ENCODE data around the gene USP43.
"Not testable (repeated sequence)": the region's sequence is repeated elsewhere in the genome, so short reads cannot be mapped to it uniquely, and the experiment has no call there.

Gene USP43

GRCh38 chr17:9644910-9645751, at the start of gene USP43:
USP43 (plus strand) TSS chr17:9645517; CDS start chr17:9645633, 116 bp downstream.
- no peak for DNase-seq (ENCODE audit: low spot score)

- DNase-seq (ENCODE audit: low spot score), result not testable (repeated sequence)
These were observed 47.7 kb upstream of the USP43 start for GRCh38 chr17:9597638-9598037.

GRCh38 chr17:9598661-9599060, 46.7 kb upstream of the USP43 start:
- DNase-seq (ENCODE audit: low spot score), result no peak

GRCh38 chr17:9604583-9604982, 40.7 kb upstream of the USP43 start:
- DNase-seq (ENCODE audit: low spot score), result not testable (repeated sequence)

- no peak for DNase-seq (ENCODE audit: low spot score)
These were observed 38.9 kb upstream of the USP43 start for GRCh38 chr17:9606453-9606852.

- DNase-seq (ENCODE audit: low spot score), result not testable (repeated sequence)
These were observed 38.3 kb upstream of the USP43 start for GRCh38 chr17:9607058-9607457.

- DNase-seq (ENCODE audit: low spot score), result no peak
These were observed 33.8 kb upstream of the USP43 start for GRCh38 chr17:9611557-9611956.

GRCh38 chr17:9612006-9612405, 33.3 kb upstream of the USP43 start:
- DNase-seq (ENCODE audit: low spot score), result no peak

- DNase-seq (ENCODE audit: low spot score), result no peak
These were observed 29.8 kb upstream of the USP43 start for GRCh38 chr17:9615486-9615885.

- no peak for DNase-seq (ENCODE audit: low spot score)
These were observed 22.4 kb upstream of the USP43 start for GRCh38 chr17:9622961-9623360.

GRCh38 chr17:9628509-9628908, 16.8 kb upstream of the USP43 start:
- no peak for DNase-seq (ENCODE audit: low spot score)

GRCh38 chr17:9632741-9633140, 12.6 kb upstream of the USP43 start:
- DNase-seq (ENCODE audit: low spot score), result no peak

GRCh38 chr17:9635340-9635739, 10.0 kb upstream of the USP43 start:
- no peak for DNase-seq (ENCODE audit: low spot score)

- no peak for DNase-seq (ENCODE audit: low spot score)
These were observed 8.8 kb upstream of the USP43 start for GRCh38 chr17:9636501-9636900.

- DNase-seq (ENCODE audit: low spot score), result not testable (repeated sequence)
These were observed 4.9 kb upstream of the USP43 start for GRCh38 chr17:9640388-9640787.

GRCh38 chr17:9643611-9644010, 1.7 kb upstream of the USP43 start:
- DNase-seq (ENCODE audit: low spot score), result no peak

GRCh38 chr17:9645851-9646545, 681 bp downstream of the USP43 start:
- DNase-seq (ENCODE audit: low spot score), result no peak

GRCh38 chr17:9646546-9646885, 1.2 kb downstream of the USP43 start:
- DNase-seq (ENCODE audit: low spot score), result no peak

GRCh38 chr17:9647014-9647413, 1.7 kb downstream of the USP43 start:
- no peak for DNase-seq (ENCODE audit: low spot score)

- DNase-seq (ENCODE audit: low spot score), result no peak
These were observed 3.3 kb downstream of the USP43 start for GRCh38 chr17:9648521-9649110.

- DNase-seq (ENCODE audit: low spot score), result peak; percentile 81
These were observed 13.4 kb downstream of the USP43 start for GRCh38 chr17:9658593-9659211.

- no peak for DNase-seq (ENCODE audit: low spot score)
These were observed 15.7 kb downstream of the USP43 start for GRCh38 chr17:9661027-9661426.

GRCh38 chr17:9663511-9663910, 18.2 kb downstream of the USP43 start:
- not testable (repeated sequence) for DNase-seq (ENCODE audit: low spot score)

Data from AG08395 (cell line).